NT2/D1 (cell line): ENCODE measurements around the gene ELMO1.

Experiments
- SUZ12 ChIP-seq: IDR thresholded peaks from 2 replicates; pipeline ENCODE4 v1.6.1; 2011; ENCODE audit not compliant: insufficient read length, insufficient read depth; ENCODE audit errors: extremely low read depth
- YY1 ChIP-seq: IDR thresholded peaks from 2 replicates; pipeline ENCODE4 v1.6.1; 2011; ENCODE audit not compliant: insufficient read length, insufficient read depth

- TF ChIP-seq SUZ12 (no peak), YY1 (no peak)
Observed at GRCh38 chr7:37405128-37405527, 43.5 kb downstream of the ELMO1 start.
